Hippocampal formation (tissue), 2 donors: ENCODE data around the gene ZDHHC11B.
"Not testable (repeated sequence)": the region's sequence is repeated elsewhere in the genome, so short reads cannot be mapped to it uniquely, and the experiment has no call there.

ENCODE experiments used
- DNase-seq, 2 donors: peaks; one replicate each; lab custom pipeline; 2025; lab: John Stamatoyannopoulos, UW

Gene ZDHHC11B

DNA sequence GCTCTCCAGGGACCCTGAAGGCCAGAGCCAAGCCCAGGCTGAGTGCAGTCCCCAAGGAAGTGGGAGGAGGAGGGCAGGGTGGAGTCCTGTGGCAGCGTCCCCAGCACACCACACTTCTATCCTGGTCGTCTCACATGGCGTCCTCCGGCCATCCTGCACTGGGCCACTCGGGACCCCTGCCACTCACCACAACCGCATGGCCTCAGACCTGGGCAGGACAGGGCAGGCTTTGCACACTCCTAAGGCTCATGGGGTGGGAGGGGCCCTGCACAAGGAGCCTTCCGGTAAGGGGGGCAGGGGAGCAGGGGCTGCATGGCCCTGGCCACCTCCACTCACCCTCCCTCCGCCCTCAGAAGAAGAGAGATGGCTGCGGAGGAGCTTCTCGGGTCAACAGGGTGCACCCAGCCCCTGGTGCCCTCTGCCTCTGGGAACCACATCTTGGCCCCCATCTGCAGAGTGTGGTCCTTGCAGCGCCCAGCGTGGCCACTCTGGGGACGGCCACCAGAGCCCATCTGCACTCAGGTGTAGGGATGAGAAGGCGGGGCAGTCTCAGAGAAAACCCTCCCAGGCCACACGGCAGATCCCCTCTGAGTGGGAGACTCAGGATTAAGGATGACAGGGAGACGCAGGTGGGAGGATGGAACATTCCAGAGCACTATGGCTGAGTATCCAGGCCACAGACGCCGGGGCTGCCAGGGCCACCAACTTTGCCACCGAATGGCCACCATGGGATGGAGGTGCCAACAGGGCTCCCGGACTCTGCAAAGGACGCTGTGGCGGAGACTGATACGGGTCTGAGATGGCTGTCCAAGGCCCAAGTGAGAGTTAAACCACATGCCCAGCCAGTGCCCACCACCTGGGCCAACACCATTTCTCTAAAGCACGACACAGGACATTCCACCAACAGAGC is 99.0 kb downstream of the ZDHHC11B start:
- no peak for DNase-seq

DNA sequence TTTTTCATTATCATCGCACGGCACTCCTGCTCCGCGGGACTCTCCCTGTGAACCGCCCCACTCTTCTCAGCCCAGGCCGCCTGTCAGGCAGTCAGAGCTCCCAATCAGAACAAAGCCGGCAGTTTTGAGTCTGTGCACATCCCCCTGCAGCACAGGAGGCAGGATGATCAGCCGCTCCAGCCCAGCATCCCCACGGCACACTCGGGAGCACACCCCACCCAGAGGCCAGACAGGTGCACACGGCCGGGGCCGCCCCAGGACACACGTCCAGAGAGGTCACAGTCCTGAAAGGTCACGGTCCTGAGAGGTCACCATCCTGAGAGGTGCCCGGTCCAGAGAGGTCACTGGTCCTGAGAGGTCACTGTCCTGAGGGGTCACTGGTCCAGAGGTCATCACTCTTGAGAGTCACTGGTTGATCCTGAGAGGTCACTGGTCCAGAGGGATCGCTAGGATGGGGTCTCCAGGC is 99.7 kb downstream of the ZDHHC11B start:
- DNase-seq, result no peak

DNA sequence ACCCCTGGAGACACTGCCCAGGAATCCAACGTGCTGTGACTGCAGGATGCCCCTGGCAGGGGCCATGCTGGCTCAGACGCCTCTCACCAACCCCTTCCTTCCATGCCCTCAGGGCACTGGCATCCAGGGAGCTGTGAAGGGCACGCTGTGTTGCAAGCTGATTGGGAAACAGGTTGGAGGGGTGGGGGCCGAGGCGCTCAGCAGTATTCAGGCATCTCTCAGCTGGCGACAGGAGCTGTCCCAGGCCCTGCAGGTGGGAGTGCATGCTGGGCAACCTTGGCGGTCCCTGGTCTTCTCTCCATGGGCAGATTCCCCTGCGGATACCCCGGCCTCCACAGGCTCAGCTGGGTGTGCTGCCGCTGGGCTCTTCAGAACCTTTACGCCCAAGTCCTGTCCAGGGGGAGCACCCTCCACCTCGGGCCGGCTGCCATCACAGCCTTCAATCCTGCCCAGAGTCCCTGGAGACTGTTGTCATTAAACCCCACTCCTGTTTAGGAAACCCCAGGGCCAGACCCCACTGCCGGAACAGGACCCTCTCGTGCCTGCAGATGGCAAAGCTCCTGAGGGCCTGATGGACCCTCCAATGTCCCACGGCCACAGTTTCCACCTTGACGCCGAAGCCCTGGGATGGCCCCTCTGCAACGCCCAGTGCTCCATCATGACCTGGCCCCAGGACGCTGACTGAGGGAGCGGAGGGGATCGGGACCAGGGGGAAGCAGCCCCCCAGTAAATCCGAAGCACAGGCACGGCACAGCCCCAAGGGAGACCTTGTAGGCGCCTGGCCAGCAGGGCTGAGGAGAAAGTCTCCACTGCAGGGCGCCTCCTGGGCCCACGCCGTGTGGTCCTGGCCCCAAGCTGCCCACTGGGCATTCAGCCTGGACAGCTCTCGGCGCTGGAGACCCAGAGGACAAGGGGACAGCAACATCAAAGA is 100.7 kb downstream of the ZDHHC11B start:
- no peak for DNase-seq

DNA sequence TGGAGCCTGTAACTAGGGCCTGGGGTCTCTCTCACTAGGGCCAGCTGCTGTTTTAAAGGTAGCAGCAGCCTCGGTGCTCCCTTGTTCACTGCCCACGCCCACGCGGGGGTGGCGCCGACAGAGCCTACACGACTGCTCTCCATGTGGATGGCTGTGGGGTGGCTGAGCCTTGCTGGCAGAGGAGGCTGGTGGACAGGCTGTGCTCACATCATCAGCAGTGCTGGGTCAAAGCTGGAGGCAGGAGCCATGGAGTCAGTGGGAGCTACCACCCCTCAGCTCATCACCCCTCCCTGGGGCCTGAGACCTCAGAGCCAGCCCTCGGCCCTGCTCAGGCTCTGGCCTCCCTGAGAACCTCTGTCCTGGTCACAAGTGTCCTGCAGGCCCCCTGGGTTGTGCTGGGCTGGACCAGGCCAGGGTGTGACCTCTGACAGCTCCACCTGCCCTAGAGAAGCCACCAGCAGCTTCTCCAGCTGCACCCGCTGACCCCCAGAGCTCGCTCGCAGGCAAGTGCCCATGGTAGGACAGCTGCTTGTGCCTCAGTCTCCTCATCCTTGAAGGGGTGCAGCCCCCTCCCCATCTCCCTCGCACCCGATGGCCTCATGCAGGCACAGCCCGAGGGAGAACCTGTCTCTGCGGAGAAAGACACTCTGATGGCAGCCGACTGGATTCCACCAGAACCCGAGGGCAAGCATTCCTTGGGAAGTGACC is 101.7 kb downstream of the ZDHHC11B start:
- DNase-seq, result not testable (repeated sequence)

DNA sequence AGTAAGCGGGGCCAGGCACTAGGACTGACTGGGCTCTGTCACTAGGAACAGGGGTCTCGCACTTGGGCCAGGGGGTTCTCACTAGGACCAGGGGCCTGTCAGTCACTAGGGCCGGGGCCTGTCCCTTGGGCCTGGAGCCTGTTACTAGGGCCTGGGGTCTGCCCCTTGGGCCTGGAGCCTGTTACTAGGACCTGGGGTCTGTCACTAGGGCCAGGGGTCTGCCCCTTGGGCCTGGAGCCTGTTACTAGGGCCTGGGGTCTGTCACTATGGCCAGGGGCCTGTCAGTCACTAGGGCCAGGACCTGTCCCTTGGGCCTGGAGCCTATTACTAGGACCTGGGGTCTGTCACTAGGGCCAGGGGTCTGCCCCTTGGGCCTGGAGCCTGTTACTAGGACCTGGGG is 102.3 kb downstream of the ZDHHC11B start:
- DNase-seq, result not testable (repeated sequence)

DNA sequence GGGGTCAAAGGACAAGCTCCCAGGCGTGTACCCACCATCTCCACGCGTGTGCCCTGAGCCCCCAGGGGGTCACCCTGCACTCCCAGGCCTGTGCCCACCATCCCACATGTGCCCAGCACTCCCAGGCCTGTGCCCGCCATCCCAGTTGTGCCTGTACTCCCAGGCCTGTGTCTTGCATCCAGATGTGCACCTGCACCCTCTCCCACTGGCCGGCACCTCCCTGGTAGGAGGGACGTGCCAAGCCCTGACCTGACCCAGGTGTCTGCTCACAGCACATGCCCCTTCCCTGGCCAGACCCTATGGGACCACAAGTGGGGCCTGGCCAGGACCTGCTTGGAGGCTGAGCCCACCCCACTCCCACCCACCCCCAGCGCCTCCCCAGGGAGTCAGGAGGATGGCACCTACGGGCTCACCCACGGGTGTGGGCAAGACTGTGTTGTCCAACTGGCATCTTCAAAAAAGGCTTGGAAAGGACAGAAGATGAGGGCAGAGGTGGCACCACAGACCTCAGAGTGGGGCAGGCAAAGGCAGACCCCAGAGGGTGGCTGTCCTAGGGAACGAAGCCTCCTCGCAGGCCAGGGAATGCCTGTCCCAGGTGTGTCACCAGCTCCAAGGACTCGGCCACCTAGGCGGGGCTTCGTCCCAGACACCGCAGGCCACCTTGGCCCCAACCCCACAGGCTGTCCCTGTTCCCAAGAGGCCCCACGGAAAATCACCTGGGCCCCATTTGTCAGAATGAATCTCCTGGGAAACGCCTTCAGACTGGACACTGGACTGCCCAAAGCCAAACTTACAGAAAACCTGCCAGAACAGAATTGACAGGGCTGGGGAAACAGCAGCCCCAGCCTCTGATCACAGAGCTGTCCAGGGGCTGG is 103.0 kb downstream of the ZDHHC11B start:
- not testable (repeated sequence) for DNase-seq

DNA sequence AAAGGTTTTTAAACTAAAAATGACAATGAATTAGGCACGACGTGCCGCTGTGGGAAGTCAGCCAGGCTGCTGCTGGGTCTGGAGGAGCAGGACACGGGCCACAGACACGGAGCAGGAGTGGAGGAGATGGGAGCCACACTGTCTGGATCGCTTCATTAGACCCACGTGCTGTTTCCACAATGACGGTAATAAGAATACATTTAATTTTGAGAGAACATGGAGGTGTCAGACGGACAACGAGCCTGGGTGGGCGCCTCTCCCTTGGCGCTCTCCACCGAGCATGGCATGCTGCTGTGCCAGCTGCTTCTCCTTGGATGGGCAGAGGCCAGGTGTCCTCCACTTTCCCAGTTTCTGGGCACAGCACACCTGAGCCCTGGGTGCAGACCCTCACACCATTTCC is 103.7 kb downstream of the ZDHHC11B start:
- DNase-seq, result not testable (repeated sequence)

DNA sequence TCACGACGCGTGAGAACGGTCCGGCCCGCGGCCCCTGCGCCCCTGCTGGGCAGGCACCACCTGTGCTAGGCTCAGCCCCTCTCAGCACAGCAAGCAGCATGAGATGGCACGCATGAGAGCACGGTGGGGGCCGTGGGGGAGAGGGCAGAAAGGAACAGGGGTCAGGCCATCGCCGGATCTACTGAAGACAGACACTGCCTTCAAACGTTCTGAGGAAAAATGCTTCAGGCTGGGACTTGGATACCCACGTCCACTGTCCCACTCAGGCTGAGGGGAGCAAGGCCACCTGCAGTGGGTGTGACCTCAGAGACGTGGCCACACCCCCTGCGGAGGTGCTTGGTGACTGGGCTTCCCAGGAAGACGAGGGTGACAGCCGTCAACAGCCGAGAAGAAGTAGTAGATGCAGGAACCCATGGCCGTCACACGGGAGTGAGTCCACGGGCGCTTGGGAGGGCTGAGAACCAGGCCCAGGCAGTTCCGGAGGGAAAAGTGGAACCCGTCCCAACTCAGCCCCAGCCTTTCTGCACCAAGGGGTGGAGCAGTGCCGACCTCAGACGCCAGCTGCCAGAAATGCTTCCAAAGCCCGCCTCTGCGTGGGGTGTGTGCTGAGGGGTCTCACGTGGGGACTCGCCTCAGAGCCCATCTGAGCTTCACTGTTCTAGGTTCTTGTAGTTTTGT is 104.3 kb downstream of the ZDHHC11B start:
- DNase-seq, result not testable (repeated sequence)

DNA sequence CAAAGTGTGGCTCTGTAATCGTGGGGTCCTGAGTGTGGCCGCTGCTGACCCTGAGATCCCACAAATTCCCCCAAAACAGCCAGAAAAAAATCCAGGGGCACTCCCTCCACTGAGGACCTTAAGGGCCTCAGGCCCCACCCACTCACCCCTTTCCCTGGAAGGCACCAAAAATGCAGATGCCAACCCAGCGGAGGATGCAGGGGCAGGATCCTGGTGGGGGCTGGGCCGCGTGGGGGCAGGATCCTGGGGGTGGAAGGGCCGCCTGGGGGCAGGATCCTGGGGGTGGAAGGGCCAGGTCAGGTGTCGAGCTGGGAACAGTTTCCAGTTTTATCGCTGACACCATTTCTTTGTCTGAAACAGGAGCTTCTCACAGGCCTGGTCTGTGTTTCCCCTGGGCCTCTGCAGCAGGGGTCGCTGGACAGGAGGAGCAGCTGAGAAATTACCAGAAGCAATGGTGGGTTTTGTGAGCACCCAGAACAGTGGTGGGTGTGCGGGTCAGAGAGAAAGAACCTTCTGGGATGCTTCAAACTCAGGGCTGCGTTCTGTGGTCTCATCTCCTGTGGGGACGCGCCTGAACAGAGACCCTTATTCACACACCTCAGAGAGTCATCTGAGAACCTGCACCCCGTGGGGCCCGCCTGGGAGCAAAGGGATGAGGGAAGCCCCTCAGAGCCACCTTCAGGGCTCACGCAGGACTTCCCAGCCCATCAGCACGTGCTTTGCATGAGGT is 105.2 kb downstream of the ZDHHC11B start:
- not testable (repeated sequence) for DNase-seq

DNA sequence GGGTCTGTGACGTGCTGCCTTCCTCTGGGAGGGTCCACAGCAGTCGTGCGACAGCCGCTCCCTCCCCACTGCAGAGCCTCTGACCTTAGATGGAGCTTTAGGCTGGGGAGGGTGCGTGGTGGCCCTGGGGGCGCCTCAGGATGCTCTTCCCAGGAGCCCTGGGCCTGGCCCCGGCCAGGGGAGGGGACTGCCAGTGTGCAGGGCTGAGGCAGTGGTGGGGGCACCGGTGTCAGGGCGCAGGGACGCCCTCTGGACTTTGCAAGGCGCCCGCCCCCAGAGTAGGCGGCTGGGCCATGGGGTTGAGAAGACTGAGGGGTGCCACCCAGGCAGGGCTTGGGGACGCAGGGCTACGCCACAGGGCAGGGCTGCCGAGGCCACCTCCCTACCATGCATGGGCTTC is 106.0 kb downstream of the ZDHHC11B start:
- DNase-seq, result not testable (repeated sequence)

DNA sequence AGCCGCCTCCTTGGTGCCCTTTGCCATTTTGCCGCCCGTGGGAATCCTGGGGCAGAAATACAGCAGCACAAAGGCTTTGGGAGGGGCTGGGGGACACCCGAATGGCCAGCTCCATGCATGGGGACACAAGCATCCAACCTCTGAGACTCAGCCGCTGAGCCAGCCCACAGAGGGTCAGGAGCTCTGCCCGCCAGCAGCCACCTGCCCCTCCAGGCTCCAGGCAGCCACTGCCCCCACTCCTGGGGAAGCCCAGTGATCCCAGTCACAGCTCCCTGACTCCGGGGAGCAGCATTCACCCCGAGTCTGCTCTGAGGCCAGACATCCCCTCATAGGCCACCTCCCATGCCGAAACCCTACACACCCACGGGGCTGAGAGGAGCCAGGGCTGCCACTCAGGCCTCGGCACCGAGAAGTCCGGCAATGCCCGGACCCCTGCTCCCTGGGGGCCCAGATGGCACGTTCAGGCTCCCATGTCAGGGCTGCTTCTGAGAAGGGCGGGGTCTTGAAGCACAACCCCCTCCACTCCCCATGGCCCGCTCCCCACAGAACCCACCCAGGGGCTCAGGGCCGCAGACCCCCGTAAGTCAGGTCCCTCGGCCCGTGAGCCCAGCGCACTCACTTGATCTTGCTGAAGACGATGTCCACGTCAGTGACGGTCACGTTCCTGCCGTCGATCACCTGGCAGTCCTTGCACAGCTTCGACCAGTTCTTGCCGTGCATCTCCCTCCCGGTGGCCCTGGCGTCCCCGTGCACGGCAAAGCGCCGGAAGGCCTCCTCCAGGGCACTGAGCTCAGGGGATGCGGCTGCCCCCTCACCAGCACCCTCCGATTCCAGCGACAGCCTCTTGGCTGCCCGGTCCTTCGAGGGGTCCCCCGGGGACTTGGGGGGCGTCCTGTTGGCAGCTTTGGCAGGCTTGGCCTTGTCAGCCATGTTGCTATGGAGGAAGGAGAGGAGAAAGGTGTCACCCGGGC is 107.1 kb downstream of the ZDHHC11B start:
- no peak for DNase-seq

DNA sequence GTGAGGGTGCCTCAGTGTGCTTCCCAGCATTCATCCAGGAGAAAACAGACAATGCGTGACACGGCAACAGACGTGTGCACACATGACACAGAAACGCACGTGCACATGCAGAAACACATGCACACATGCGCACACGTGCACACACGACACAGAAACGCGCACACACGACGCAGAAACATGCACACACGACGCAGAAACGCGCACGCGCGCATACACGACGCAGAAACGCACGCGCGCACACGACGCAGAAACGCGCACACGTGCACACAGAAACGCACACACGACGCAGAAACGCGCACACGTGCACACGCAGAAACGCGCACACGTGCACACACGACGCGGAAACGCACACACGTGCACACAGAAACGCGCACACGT is 107.8 kb downstream of the ZDHHC11B start:
- no peak for DNase-seq

DNA sequence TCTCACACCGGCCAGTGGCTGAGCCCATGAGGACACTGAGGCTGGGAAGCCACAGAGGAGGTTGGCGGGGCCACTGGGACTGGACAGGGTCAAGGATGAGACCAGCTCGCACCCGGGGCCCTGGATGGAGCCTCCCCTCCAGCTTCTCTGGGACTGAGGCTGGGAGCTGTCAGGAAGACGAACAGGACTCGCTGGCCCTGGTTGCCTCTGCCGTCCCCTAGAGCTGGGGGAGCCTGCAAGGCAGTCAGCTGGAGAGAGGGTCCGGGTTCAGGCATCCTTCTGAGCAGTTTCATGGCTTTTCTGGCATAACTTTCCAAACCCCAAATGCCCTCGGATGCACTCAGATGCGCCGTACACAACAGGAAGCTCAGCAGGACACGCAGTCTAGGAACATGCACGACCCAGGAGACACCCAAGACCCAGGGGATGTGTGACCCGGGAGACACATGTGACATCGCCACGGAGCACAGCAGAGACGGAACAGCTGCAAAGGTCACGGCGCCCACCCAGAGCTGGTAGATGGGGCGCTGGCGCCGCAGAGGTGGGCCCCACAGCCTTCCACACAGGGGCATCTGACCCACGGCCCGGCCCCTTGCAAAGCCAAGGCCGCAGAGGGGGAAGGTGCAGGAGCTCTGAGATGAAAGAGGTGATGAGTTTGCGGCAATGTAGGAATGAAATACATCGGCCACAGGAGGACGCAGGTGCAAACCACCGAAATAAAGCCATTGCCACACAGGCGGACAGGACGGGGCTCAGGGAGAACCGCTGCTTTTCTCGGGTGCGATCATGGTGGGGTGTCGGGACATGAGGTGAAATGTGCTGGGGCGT is 108.4 kb downstream of the ZDHHC11B start:
- DNase-seq, result no peak

DNA sequence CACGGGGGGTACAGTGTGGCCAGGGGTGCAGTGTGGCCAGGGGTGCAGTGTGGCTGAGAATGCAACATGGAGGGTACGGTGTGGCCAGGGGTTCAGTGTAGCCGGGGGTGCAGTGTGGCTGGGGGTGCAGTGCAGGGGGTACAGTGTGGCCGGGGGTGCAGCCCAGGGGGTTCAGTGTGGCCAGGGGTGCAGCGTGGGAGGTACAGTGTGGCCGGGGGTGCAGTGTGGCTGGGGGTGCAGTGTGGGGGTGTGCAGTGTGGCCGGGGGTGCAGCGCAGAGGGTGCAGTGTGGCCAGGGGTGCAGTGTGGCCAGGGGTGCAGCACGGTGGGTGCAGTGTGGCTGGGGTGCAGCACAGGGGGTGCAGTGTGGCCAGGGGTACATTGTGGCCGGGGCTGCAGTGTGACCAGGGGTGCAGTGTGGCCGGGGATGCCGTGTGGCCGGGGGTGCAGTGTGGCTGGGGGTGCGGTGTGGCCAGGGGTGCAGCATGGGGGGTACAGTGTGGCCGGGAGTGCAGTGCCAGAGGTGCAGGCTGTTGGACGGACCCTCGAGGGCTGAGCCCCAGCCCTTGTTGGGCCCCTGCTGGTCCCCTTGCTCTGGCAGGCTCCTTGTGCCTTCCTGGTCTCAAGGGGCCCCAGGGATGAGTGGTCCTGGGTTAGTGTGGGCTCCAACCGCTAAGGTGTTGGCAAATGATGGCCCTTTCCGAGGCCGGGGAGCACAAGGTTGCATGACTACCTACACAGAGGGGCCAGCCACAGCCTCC is 109.2 kb downstream of the ZDHHC11B start:
- DNase-seq, result no peak

DNA sequence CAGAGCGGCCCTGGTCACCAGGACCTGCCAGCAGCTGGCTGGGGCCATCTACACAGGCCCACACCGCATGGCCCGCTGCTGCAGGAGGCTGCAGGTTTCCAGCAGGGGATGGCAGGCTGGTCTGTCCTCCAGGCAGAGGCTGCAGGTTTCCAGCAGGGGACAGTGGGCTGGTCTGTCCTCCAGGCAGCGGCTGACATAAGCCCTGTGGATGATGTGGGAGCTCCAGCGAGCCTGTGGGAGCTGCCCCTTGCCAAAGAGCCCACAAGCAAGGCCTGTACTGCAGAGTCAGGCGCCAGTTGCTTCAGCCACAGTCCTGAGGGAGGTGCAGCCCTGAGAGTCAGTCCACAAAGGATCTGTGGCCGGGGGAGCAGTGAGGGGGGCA is 109.9 kb downstream of the ZDHHC11B start:
- no peak for DNase-seq

DNA sequence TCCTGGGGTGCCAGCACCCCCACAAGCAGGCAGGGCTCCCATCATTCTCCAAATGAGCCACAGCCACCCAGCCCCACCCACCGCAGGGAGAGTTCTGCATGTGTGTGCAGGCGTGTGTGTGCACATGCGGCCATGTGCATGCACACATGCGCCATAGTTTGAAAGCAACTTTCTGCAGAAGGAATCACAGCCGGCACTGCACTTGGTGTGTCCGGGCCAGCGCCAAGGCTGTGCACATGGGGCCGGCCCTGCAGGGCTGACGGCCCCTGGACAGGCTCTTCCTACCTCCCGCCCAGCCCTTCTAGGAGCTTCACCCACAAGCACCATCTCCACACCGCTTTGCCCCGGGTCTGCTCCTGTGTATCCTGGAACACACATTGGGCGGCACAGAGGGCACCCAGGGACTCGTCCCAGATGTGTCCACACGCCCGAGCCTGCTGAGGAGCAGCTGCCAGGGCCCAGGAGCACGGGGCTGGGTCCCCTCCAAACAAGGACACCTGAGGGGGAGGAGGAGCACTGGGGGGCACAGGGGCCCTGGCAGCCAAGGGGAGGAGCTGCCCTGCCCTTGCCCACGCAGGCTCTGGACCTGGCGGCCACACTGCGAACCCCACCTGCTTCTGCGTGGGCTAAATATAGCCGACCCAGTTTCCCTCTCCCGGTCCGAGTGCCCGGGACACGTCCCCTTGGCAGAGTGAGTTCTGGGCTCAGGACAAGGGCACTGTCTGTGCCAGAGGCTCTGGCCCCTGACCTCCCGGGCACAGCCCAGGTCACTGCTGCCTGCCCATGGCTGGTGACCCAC is 110.5 kb downstream of the ZDHHC11B start:
- DNase-seq, result no peak
